Measurements from ENCODE around the gene GPRIN2. TPM values are rescaled to one million over a fixed set of nuclear protein-coding genes. Genes with fewer than 3 reads are reported as not detected.

GPRIN2 gene
- total and polyA plus RNA-seq, 4 donors: 17.7 to 36.5 (median 29.1) TPM

- TF ChIP-seq CTCF (IDR thresholded peaks at IDR 0.05; ENCODE audit: control extremely low read depth, extremely low read depth): no peak
- no peak overlapping the region for H3K4me3 ChIP-seq
- no peak for DNase-seq
- H3K27ac ChIP-seq (ENCODE audit: low read depth in 1 of 2, low read length in 1 of 2): no peak overlapping the region
- H3K9ac ChIP-seq (ENCODE audit: insufficient read depth in 1 of 2, low read length in 2 of 2): no peak overlapping the region
- ATAC-seq (ENCODE audit: insufficient read depth, low FRiP score): no peak
- H3K36me3 ChIP-seq (ENCODE audit: control insufficient read depth in 4 of 4, insufficient read depth in 4 of 4, low read length in 4 of 4): no peaks in the 10 kb centered on the region
- no peaks in the 10 kb centered on the region for H3K27me3 ChIP-seq (ENCODE audit: control insufficient read depth in 3 of 3, insufficient read depth in 3 of 3, low read length in 2 of 3)
- 95 to 97% methylated on average over 5 of the region's 5 CpGs for WGBS, 2 donors
- H3K9me3 ChIP-seq (ENCODE audit: control insufficient read depth in 4 of 4, insufficient read depth in 3 of 4, low read length in 3 of 4): no peaks in the 10 kb centered on the region
- H3K4me1 ChIP-seq (ENCODE audit: control insufficient read depth in 5 of 5, insufficient read depth in 5 of 5, low read length in 5 of 5): peaks cover 0 to 18% (median 3%) of the 10 kb centered on the region in 5 donors
Observed at GRCh38 chr10:46517541-46517940, 38.9 kb downstream of the GPRIN2 start.

- H3K4me3 ChIP-seq: no peak overlapping the region
- H3K9ac ChIP-seq (ENCODE audit: insufficient read depth in 1 of 2, low read length in 2 of 2): no peak overlapping the region
- TF ChIP-seq CTCF (IDR thresholded peaks at IDR 0.05; ENCODE audit: control extremely low read depth, extremely low read depth): no peak
- H3K36me3 ChIP-seq (ENCODE audit: control insufficient read depth in 4 of 4, insufficient read depth in 4 of 4, low read length in 4 of 4): no peaks in the 10 kb centered on the region
- ATAC-seq (ENCODE audit: insufficient read depth, low FRiP score) (no peak), DNase-seq (peak; percentile 64 to 86 (median 82))
- WGBS, 2 donors: 67 to 75% methylated on average over 11 of the region's 11 CpGs
- no peaks in the 10 kb centered on the region for H3K27me3 ChIP-seq (ENCODE audit: control insufficient read depth in 3 of 3, insufficient read depth in 3 of 3, low read length in 2 of 3)
- H3K9me3 ChIP-seq (ENCODE audit: control insufficient read depth in 4 of 4, insufficient read depth in 3 of 4, low read length in 3 of 4): no peaks in the 10 kb centered on the region
- H3K27ac ChIP-seq (ENCODE audit: low read depth in 1 of 2, low read length in 1 of 2): no peak overlapping the region
- peaks cover 0 to 18% (median 3%) of the 10 kb centered on the region in 5 donors for H3K4me1 ChIP-seq (ENCODE audit: control insufficient read depth in 5 of 5, insufficient read depth in 5 of 5, low read length in 5 of 5)
Observed at GRCh38 chr10:46516660-46517416, 39.6 kb downstream of the GPRIN2 start.

GRCh38 chr10:46515793-46516192 is 40.7 kb downstream of the GPRIN2 start:
- Histone ChIP-seq H3K27me3 (ENCODE audit: control insufficient read depth in 3 of 3, insufficient read depth in 3 of 3, low read length in 2 of 3) (no peaks in the 10 kb centered on the region), H3K9ac (ENCODE audit: insufficient read depth in 1 of 2, low read length in 2 of 2) (no peak overlapping the region), H3K9me3 (ENCODE audit: control insufficient read depth in 4 of 4, insufficient read depth in 3 of 4, low read length in 3 of 4) (no peaks in the 10 kb centered on the region), H3K4me1 (ENCODE audit: control insufficient read depth in 5 of 5, insufficient read depth in 5 of 5, low read length in 5 of 5) (peaks cover 0 to 18% (median 3%) of the 10 kb centered on the region in 5 donors), H3K4me3 (no peak overlapping the region), H3K27ac (ENCODE audit: low read depth in 1 of 2, low read length in 1 of 2) (no peak overlapping the region), H3K36me3 (ENCODE audit: control insufficient read depth in 4 of 4, insufficient read depth in 4 of 4, low read length in 4 of 4) (no peaks in the 10 kb centered on the region)
- 81 to 91% methylated on average over 3 of the region's 3 CpGs for WGBS, 2 donors
- no peak for ATAC-seq (ENCODE audit: insufficient read depth, low FRiP score)
- DNase-seq: peak in 1 of 3 donors; percentile 17
- no peak for TF ChIP-seq CTCF (IDR thresholded peaks at IDR 0.05; ENCODE audit: control extremely low read depth, extremely low read depth)
